ENCODE measurements around the gene KREMEN1.
A peak's percentile ranks its signal among the peaks of the same experiment; 100 is the strongest.

The KREMEN1 gene

GRCh38 chr22:29205594-29206371, 132.9 kb downstream of the KREMEN1 start, which contains the start of gene EMID1:
EMID1 (plus strand) TSS chr22:29205896; CDS start chr22:29206039, 143 bp downstream.
- no peak within 1 kb of the TSS for H3K27ac ChIP-seq (ENCODE audit: insufficient read depth, low read length, poor library complexity, severe bottlenecking)
- no peaks in the 10 kb centered on the region for H3K36me3 ChIP-seq (ENCODE audit: control insufficient read depth, insufficient read depth, low read length)
- peaks cover 3% of the 10 kb centered on the region for H3K27me3 ChIP-seq (replicated peaks; ENCODE audit: control insufficient read depth, insufficient read depth, low read length, poor library complexity, severe bottlenecking)
- peaks cover 15% of the 10 kb centered on the region for H3K4me1 ChIP-seq (ENCODE audit: control insufficient read depth, insufficient read depth, low read length, poor library complexity, severe bottlenecking)
- peak in 1 of 3 donors; percentile 1 for DNase-seq
- H3K4me3 ChIP-seq (ENCODE audit: insufficient read depth, low read depth, low read length, poor library complexity, severe bottlenecking), result peak within 1 kb of the TSS; percentile 34
- H3K9me3 ChIP-seq (ENCODE audit: control insufficient read depth, low read length), result no peaks in the 10 kb centered on the region

GRCh38 chr22:29206372-29207242, 133.8 kb downstream of the KREMEN1 start:
- H3K27ac ChIP-seq (ENCODE audit: insufficient read depth, low read length, poor library complexity, severe bottlenecking), result no peak overlapping the region
- no peaks in the 10 kb centered on the region for H3K36me3 ChIP-seq (ENCODE audit: control insufficient read depth, insufficient read depth, low read length)
- H3K4me1 ChIP-seq (ENCODE audit: control insufficient read depth, insufficient read depth, low read length, poor library complexity, severe bottlenecking), result peaks cover 15% of the 10 kb centered on the region
- peak overlapping the region; percentile 34 for H3K4me3 ChIP-seq (ENCODE audit: insufficient read depth, low read depth, low read length, poor library complexity, severe bottlenecking)
- peaks cover 3% of the 10 kb centered on the region for H3K27me3 ChIP-seq (replicated peaks; ENCODE audit: control insufficient read depth, insufficient read depth, low read length, poor library complexity, severe bottlenecking)
- no peak for DNase-seq
- no peaks in the 10 kb centered on the region for H3K9me3 ChIP-seq (ENCODE audit: control insufficient read depth, low read length)

GRCh38 chr22:29207243-29207550, 134.4 kb downstream of the KREMEN1 start:
- H3K27ac ChIP-seq (ENCODE audit: insufficient read depth, low read length, poor library complexity, severe bottlenecking), result no peak overlapping the region
- H3K4me1 ChIP-seq (ENCODE audit: control insufficient read depth, insufficient read depth, low read length, poor library complexity, severe bottlenecking), result peaks cover 10% of the 10 kb centered on the region
- no peak overlapping the region for H3K4me3 ChIP-seq (ENCODE audit: insufficient read depth, low read depth, low read length, poor library complexity, severe bottlenecking)
- H3K27me3 ChIP-seq (replicated peaks; ENCODE audit: control insufficient read depth, insufficient read depth, low read length, poor library complexity, severe bottlenecking), result peaks cover 3% of the 10 kb centered on the region
- H3K9me3 ChIP-seq (ENCODE audit: control insufficient read depth, low read length), result no peaks in the 10 kb centered on the region
- DNase-seq, result no peak
- no peaks in the 10 kb centered on the region for H3K36me3 ChIP-seq (ENCODE audit: control insufficient read depth, insufficient read depth, low read length)

- Histone ChIP-seq H3K27ac (ENCODE audit: insufficient read depth, low read length, poor library complexity, severe bottlenecking) (no peak overlapping the region), H3K4me3 (ENCODE audit: insufficient read depth, low read depth, low read length, poor library complexity, severe bottlenecking) (no peak overlapping the region), H3K27me3 (replicated peaks; ENCODE audit: control insufficient read depth, insufficient read depth, low read length, poor library complexity, severe bottlenecking) (peaks cover 3% of the 10 kb centered on the region), H3K9me3 (ENCODE audit: control insufficient read depth, low read length) (no peaks in the 10 kb centered on the region), H3K36me3 (ENCODE audit: control insufficient read depth, insufficient read depth, low read length) (no peaks in the 10 kb centered on the region), H3K4me1 (ENCODE audit: control insufficient read depth, insufficient read depth, low read length, poor library complexity, severe bottlenecking) (peaks cover 3% of the 10 kb centered on the region)
- DNase-seq, result no peak
These were observed 135.0 kb downstream of the KREMEN1 start for GRCh38 chr22:29207562-29208501.

GRCh38 chr22:29208502-29208862, 135.6 kb downstream of the KREMEN1 start:
- H3K27ac ChIP-seq (ENCODE audit: insufficient read depth, low read length, poor library complexity, severe bottlenecking), result no peak overlapping the region
- H3K4me1 ChIP-seq (ENCODE audit: control insufficient read depth, insufficient read depth, low read length, poor library complexity, severe bottlenecking), result peaks cover 3% of the 10 kb centered on the region
- no peak for DNase-seq
- H3K27me3 ChIP-seq (replicated peaks; ENCODE audit: control insufficient read depth, insufficient read depth, low read length, poor library complexity, severe bottlenecking), result peaks cover 3% of the 10 kb centered on the region
- H3K4me3 ChIP-seq (ENCODE audit: insufficient read depth, low read depth, low read length, poor library complexity, severe bottlenecking), result no peak overlapping the region
- H3K9me3 ChIP-seq (ENCODE audit: control insufficient read depth, low read length), result no peaks in the 10 kb centered on the region
- no peaks in the 10 kb centered on the region for H3K36me3 ChIP-seq (ENCODE audit: control insufficient read depth, insufficient read depth, low read length)

GRCh38 chr22:29208879-29209623, 136.2 kb downstream of the KREMEN1 start:
- peaks cover 3% of the 10 kb centered on the region for H3K4me1 ChIP-seq (ENCODE audit: control insufficient read depth, insufficient read depth, low read length, poor library complexity, severe bottlenecking)
- no peaks in the 10 kb centered on the region for H3K9me3 ChIP-seq (ENCODE audit: control insufficient read depth, low read length)
- no peak for DNase-seq
- H3K4me3 ChIP-seq (ENCODE audit: insufficient read depth, low read depth, low read length, poor library complexity, severe bottlenecking), result no peak overlapping the region
- H3K36me3 ChIP-seq (ENCODE audit: control insufficient read depth, insufficient read depth, low read length), result no peaks in the 10 kb centered on the region
- H3K27me3 ChIP-seq (replicated peaks; ENCODE audit: control insufficient read depth, insufficient read depth, low read length, poor library complexity, severe bottlenecking), result peaks cover 3% of the 10 kb centered on the region
- no peak overlapping the region for H3K27ac ChIP-seq (ENCODE audit: insufficient read depth, low read length, poor library complexity, severe bottlenecking)

GRCh38 chr22:29209624-29209929, 136.7 kb downstream of the KREMEN1 start:
- peaks cover 3% of the 10 kb centered on the region for H3K27me3 ChIP-seq (replicated peaks; ENCODE audit: control insufficient read depth, insufficient read depth, low read length, poor library complexity, severe bottlenecking)
- no peaks in the 10 kb centered on the region for H3K9me3 ChIP-seq (ENCODE audit: control insufficient read depth, low read length)
- H3K4me1 ChIP-seq (ENCODE audit: control insufficient read depth, insufficient read depth, low read length, poor library complexity, severe bottlenecking), result peaks cover 3% of the 10 kb centered on the region
- H3K4me3 ChIP-seq (ENCODE audit: insufficient read depth, low read depth, low read length, poor library complexity, severe bottlenecking), result no peak overlapping the region
- no peak for DNase-seq
- no peaks in the 10 kb centered on the region for H3K36me3 ChIP-seq (ENCODE audit: control insufficient read depth, insufficient read depth, low read length)
- no peak overlapping the region for H3K27ac ChIP-seq (ENCODE audit: insufficient read depth, low read length, poor library complexity, severe bottlenecking)

GRCh38 chr22:29211066-29211465, 138.2 kb downstream of the KREMEN1 start:
- Histone ChIP-seq H3K9me3 (ENCODE audit: control insufficient read depth, low read length) (no peaks in the 10 kb centered on the region), H3K4me3 (ENCODE audit: insufficient read depth, low read depth, low read length, poor library complexity, severe bottlenecking) (no peak overlapping the region), H3K27ac (ENCODE audit: insufficient read depth, low read length, poor library complexity, severe bottlenecking) (no peak overlapping the region), H3K27me3 (replicated peaks; ENCODE audit: control insufficient read depth, insufficient read depth, low read length, poor library complexity, severe bottlenecking) (no peaks in the 10 kb centered on the region), H3K36me3 (ENCODE audit: control insufficient read depth, insufficient read depth, low read length) (no peaks in the 10 kb centered on the region), H3K4me1 (ENCODE audit: control insufficient read depth, insufficient read depth, low read length, poor library complexity, severe bottlenecking) (peaks cover 2% of the 10 kb centered on the region)
- DNase-seq, result no peak

- Histone ChIP-seq H3K27ac (ENCODE audit: insufficient read depth, low read length, poor library complexity, severe bottlenecking) (no peak overlapping the region), H3K9me3 (ENCODE audit: control insufficient read depth, low read length) (no peaks in the 10 kb centered on the region), H3K36me3 (ENCODE audit: control insufficient read depth, insufficient read depth, low read length) (no peaks in the 10 kb centered on the region), H3K4me1 (ENCODE audit: control insufficient read depth, insufficient read depth, low read length, poor library complexity, severe bottlenecking) (no peaks in the 10 kb centered on the region), H3K4me3 (ENCODE audit: insufficient read depth, low read depth, low read length, poor library complexity, severe bottlenecking) (no peak overlapping the region), H3K27me3 (replicated peaks; ENCODE audit: control insufficient read depth, insufficient read depth, low read length, poor library complexity, severe bottlenecking) (no peaks in the 10 kb centered on the region)
- no peak for DNase-seq
These were observed 138.6 kb downstream of the KREMEN1 start for GRCh38 chr22:29211466-29211865.

Measured in effector memory CD4-positive, alpha-beta T cell (primary cell).